NCI-H187 (cell line): ENCODE measurements around the gene TGFBR3.
A peak's percentile ranks its signal among the peaks of the same experiment; 100 is the strongest.

Source experiments
- DNase-seq, 2 experiments: peaks; one replicate each; lab custom pipeline; 2025; lab: John Stamatoyannopoulos, UW

Gene TGFBR3

GRCh38 chr1:91754816-91755580 lies 131.0 kb downstream of the TGFBR3 start:
- DNase-seq: no peak

- DNase-seq: no peak
These were observed 131.6 kb downstream of the TGFBR3 start for GRCh38 chr1:91754348-91754747.

- no peak for DNase-seq
These were observed 132.1 kb downstream of the TGFBR3 start for GRCh38 chr1:91753878-91754277.

GRCh38 chr1:91752324-91752723 lies 133.6 kb downstream of the TGFBR3 start:
- DNase-seq: no peak

- no peak for DNase-seq
These were observed 134.7 kb downstream of the TGFBR3 start for GRCh38 chr1:91751275-91751674.

GRCh38 chr1:91750398-91750996 lies 135.5 kb downstream of the TGFBR3 start:
- DNase-seq: no peak

- no peak for DNase-seq
These were observed 136.1 kb downstream of the TGFBR3 start for GRCh38 chr1:91749788-91750231.

GRCh38 chr1:91747666-91748065 lies 138.3 kb downstream of the TGFBR3 start:
- no peak for DNase-seq

GRCh38 chr1:91746728-91747338 lies 139.1 kb downstream of the TGFBR3 start:
- DNase-seq: no peak

- DNase-seq: no peak
These were observed 140.1 kb downstream of the TGFBR3 start for GRCh38 chr1:91745640-91746373.

GRCh38 chr1:91744953-91745639 lies 140.9 kb downstream of the TGFBR3 start:
- DNase-seq: peak in 1 of 2 experiments; percentile 4

- DNase-seq: no peak
These were observed 143.1 kb downstream of the TGFBR3 start for GRCh38 chr1:91742848-91743292.

GRCh38 chr1:91741906-91742305 lies 144.0 kb downstream of the TGFBR3 start:
- no peak for DNase-seq

- no peak for DNase-seq
These were observed 144.7 kb downstream of the TGFBR3 start for GRCh38 chr1:91741301-91741700.

- DNase-seq: no peak
These were observed 148.3 kb downstream of the TGFBR3 start for GRCh38 chr1:91737650-91738049.

- no peak for DNase-seq
These were observed 149.0 kb downstream of the TGFBR3 start for GRCh38 chr1:91736715-91737615.

GRCh38 chr1:91736146-91736714 lies 149.7 kb downstream of the TGFBR3 start:
- no peak for DNase-seq

GRCh38 chr1:91735266-91735845 lies 150.6 kb downstream of the TGFBR3 start:
- DNase-seq: no peak

- DNase-seq: no peak
These were observed 151.2 kb downstream of the TGFBR3 start for GRCh38 chr1:91734761-91735160.

- no peak for DNase-seq
These were observed 152.7 kb downstream of the TGFBR3 start for GRCh38 chr1:91733108-91733710.
